GM23338 (cell line): Measurements from ENCODE around the gene CCNK. TPM values are rescaled to one million over a fixed set of nuclear protein-coding genes. Genes with fewer than 3 reads are reported as not detected.

Experiments
- ATAC-seq: fragments of 200-7000 bp; cut with Tn5 transposase; 3 replicates; pipeline ENCODE4 v1.9.1; 2020
- DNase-seq: peaks from one replicate; pipeline ENCODE4 v3.0.0-alpha.2; 2015; ENCODE audit warnings: low spot score
- H2AFZ ChIP-seq: fragments of 200-600 bp; sonication (generic); 2 replicates; pipeline ENCODE4 v1.8.0; 2016; ENCODE audit warnings: antibody characterized with exemption, mild to moderate bottlenecking, moderate library complexity
- H3F3A ChIP-seq: fragments of 200-600 bp; sonication (generic); replicated peaks from 2 replicates; pipeline ENCODE4 v1.8.0; 2017; ENCODE audit warnings: antibody characterized with exemption, mixed run types, low read depth
- H3K27ac ChIP-seq: fragments of 200-600 bp; sonication (generic); 2 replicates; pipeline ENCODE4 v1.6.1; 2016; ENCODE audit warnings: low read depth
- H3K27me3 ChIP-seq: fragments of 200-600 bp; sonication (generic); 2 replicates; pipeline ENCODE4 v1.8.0; 2016; ENCODE audit warnings: mild to moderate bottlenecking, mixed run types, moderate library complexity; ENCODE audit not compliant: insufficient read depth
- H3K36me3 ChIP-seq: fragments of 200-600 bp; sonication (generic); 2 replicates; pipeline ENCODE4 v1.8.0; 2016; ENCODE audit warnings: mild to moderate bottlenecking; ENCODE audit not compliant: insufficient read depth
- H3K4me1 ChIP-seq: fragments of 200-600 bp; sonication (generic); 2 replicates; pipeline ENCODE4 v1.8.0; 2016; ENCODE audit warnings: mild to moderate bottlenecking, moderate library complexity; ENCODE audit not compliant: insufficient read depth
- H3K4me2 ChIP-seq: fragments of 200-600 bp; sonication (generic); 2 replicates; pipeline ENCODE4 v1.7.1; 2017; ENCODE audit warnings: mixed run types
- H3K4me3 ChIP-seq: fragments of 200-600 bp; sonication (generic); 2 replicates; pipeline ENCODE4 v1.6.1; 2016; ENCODE audit warnings: mixed run types
- H3K79me2 ChIP-seq: fragments of 200-600 bp; sonication (generic); replicated peaks from 2 replicates; pipeline ENCODE4 v1.8.0; 2017; ENCODE audit warnings: mild to moderate bottlenecking; ENCODE audit not compliant: insufficient read depth
- H3K9me2 ChIP-seq: fragments of 200-600 bp; sonication (generic); 2 replicates; pipeline ENCODE4 v1.8.0; 2017; ENCODE audit not compliant: insufficient read depth
- H4K20me1 ChIP-seq: fragments of 200-600 bp; sonication (generic); replicated peaks from 2 replicates; pipeline ENCODE4 v1.8.0; 2017; ENCODE audit warnings: mild to moderate bottlenecking; ENCODE audit not compliant: insufficient read depth
- H3K27ac Mint-ChIP-seq: 2 replicates; pipeline ENCODE4 v1.8.0; 2020; ENCODE audit warnings: inconsistent platforms, mild to moderate bottlenecking, moderate library complexity, mixed read lengths
- H3K27me3 Mint-ChIP-seq: 3 replicates; pipeline ENCODE4 v1.8.0; 2022; ENCODE audit warnings: low read depth, mild to moderate bottlenecking, moderate library complexity, mixed read lengths, inconsistent platforms; ENCODE audit not compliant: insufficient read depth, poor library complexity
- H3K36me3 Mint-ChIP-seq: 3 replicates; pipeline ENCODE4 v1.8.0; 2021; ENCODE audit warnings: low read depth, mild to moderate bottlenecking, inconsistent platforms, moderate library complexity, mixed read lengths
- H3K4me1 Mint-ChIP-seq: 3 replicates; pipeline ENCODE4 v1.8.0; 2020; ENCODE audit warnings: mild to moderate bottlenecking, inconsistent platforms, mixed read lengths
- H3K4me3 Mint-ChIP-seq: 3 replicates; pipeline ENCODE4 v1.8.0; 2021; ENCODE audit warnings: moderate library complexity, mild to moderate bottlenecking, inconsistent platforms, mixed read lengths
- H3K9me3 Mint-ChIP-seq: 3 replicates; pipeline ENCODE4 v1.8.0; 2020; ENCODE audit warnings: moderate library complexity, mild to moderate bottlenecking, inconsistent platforms, mixed read lengths
- CREB1 ChIP-seq: fragments of 250-450 bp; sonication (Bioruptor Pico); IDR thresholded peaks from 2 replicates; pipeline ENCODE4 v1.5.0; 2020; ENCODE audit warnings: low read depth, mild to moderate bottlenecking, moderate library complexity
- EZH2 ChIP-seq: fragments of 200-600 bp; sonication (generic); IDR thresholded peaks from one replicate; pipeline ENCODE4 v1.8.0; 2017; ENCODE audit warnings: antibody characterized with exemption, mild to moderate bottlenecking, low read depth; ENCODE audit not compliant: unreplicated experiment
- EZH2phosphoT487 ChIP-seq: fragments of 200-600 bp; sonication (generic); IDR thresholded peaks from one replicate; pipeline ENCODE4 v1.8.1; 2018; ENCODE audit warnings: antibody characterized with exemption; ENCODE audit not compliant: unreplicated experiment
- JUNB ChIP-seq: IDR thresholded peaks from one replicate; pipeline ENCODE4 v1.6.1; 2016; ENCODE audit warnings: antibody characterized with exemption; ENCODE audit not compliant: unreplicated experiment
- NANOG ChIP-seq: IDR thresholded peaks from 2 replicates; pipeline ENCODE4 v1.6.1; 2016; ENCODE audit warnings: antibody characterized with exemption, borderline replicate concordance
- POLR2AphosphoS5 ChIP-seq: IDR thresholded peaks from 2 replicates; pipeline ENCODE4 v1.6.1; 2016; ENCODE audit warnings: antibody characterized with exemption, low read depth
- STAT1 ChIP-seq: IDR thresholded peaks from one replicate; pipeline ENCODE4 v1.6.1; 2016; ENCODE audit warnings: antibody characterized with exemption; ENCODE audit not compliant: unreplicated experiment
- ZNF114 ChIP-seq: fragments of 250-450 bp; sonication (Bioruptor Pico); IDR thresholded peaks from 2 replicates; pipeline ENCODE4 v1.5.0; 2020; ENCODE audit warnings: mild to moderate bottlenecking, moderate library complexity
- ZNF331 ChIP-seq: fragments of 250-450 bp; sonication (Bioruptor Pico); IDR thresholded peaks from 2 replicates; pipeline ENCODE4 v1.5.0; 2020; ENCODE audit warnings: low read depth, mild to moderate bottlenecking, moderate library complexity
- polyA plus RNA-seq: library from polyadenylated mRNA; unstranded; fragments of >200 nt; fragmentation: Nextera tagmentation; extraction: Ambion mirVana; gene quantifications from 2 replicates; pipeline ENCODE4 v1.2.1, GENCODE V29; 2016
- total RNA-seq: library from RNA; depleted of rRNA; stranded (reverse); fragments of >200 nt; shearing (Covaris generic); gene quantifications from 2 replicates; pipeline ENCODE4 v1.2.3, GENCODE V29; 2014
- TF ChIP-seq, protein P1 (sequence below): IDR thresholded peaks from 2 replicates; pipeline ENCODE4 v1.6.1; 2016; ENCODE audit warnings: antibody characterized with exemption
- TF ChIP-seq, protein P2 (sequence below): IDR thresholded peaks from one replicate; pipeline ENCODE4 v1.6.1; 2018; ENCODE audit warnings: antibody characterized with exemption; ENCODE audit not compliant: unreplicated experiment
- TF ChIP-seq, protein P3 (sequence below): fragments of 250-450 bp; sonication (Bioruptor Pico); IDR thresholded peaks from 2 replicates; pipeline ENCODE4 v1.5.0; 2020; ENCODE audit warnings: mild to moderate bottlenecking, moderate library complexity
- TF ChIP-seq, protein P4 (sequence below), 2 experiments: fragments of 200-600 bp in 1 of 2; sonication (generic) in 1 of 2; conservative IDR thresholded peaks; 2 replicates each; pipeline versions ENCODE4 v1.5.1 to v1.6.1; 2016 to 2017; ENCODE audit warnings: antibody characterized with exemption in 2 of 2, low read depth in 2 of 2, mild to moderate bottlenecking in 2 of 2, moderate library complexity in 1 of 2

The CCNK gene
- total and polyA plus RNA-seq, 2 experiments from 2014 or later = 54.0 to 60.6 TPM

DNA sequence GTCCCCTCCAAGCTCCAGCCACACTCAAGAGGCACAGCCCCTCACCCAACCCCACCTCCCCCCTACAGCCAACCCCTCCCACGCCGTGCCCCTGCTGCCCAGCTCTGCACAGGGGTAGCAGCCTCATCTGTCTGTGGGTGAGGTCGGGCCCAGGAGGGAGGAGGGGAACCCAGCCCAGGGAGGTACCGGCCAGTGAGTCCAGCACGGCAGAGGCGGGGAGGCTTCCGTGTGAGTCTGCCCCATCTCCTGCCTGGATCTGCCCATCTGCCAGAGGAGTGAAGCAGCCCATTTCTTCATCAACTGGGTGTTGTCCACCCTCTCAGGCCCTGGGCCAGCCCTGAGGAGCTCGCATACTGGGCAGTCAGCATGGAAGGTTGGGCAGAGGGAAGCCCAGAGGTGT, 54.2 kb downstream of the CCNK start:
- Histone ChIP-seq H3K79me2 (peaks cover 39% of the 10 kb centered on the region), H3K4me1 (peaks cover 15% of the 10 kb centered on the region), H3K4me3 (no peak overlapping the region), H3K36me3 (no peaks in the 10 kb centered on the region), H3K9me2 (no peaks in the 10 kb centered on the region), H4K20me1 (no peaks in the 10 kb centered on the region; the same call in 1 of the 2 replicates), H3K27me3 (no peaks in the 10 kb centered on the region), H2AFZ (no peak overlapping the region), H3K27ac (no peak overlapping the region), H3K4me2 (no peak overlapping the region), H3F3A (0 out of 2 replicates have a peak, but pooled peaks cover 3% of the 10 kb centered on the region)
- ATAC-seq (no peak), DNase-seq (no peak)
- Mint-ChIP-seq H3K27me3 (peaks cover 22% of the 10 kb centered on the region), H3K27ac (no peak overlapping the region), H3K36me3 (no peaks in the 10 kb centered on the region), H3K9me3 (no peaks in the 10 kb centered on the region), H3K4me3 (no peak overlapping the region), H3K4me1 (peaks cover 34% of the 10 kb centered on the region)
- TF ChIP-seq ZNF114 (CRISPR knock-in tag) = no peak
- TF ChIP-seq CREB1 = no peak
- no peak for TF ChIP-seq EZH2phosphoT487
- TF ChIP-seq POLR2AphosphoS5 = no peak
- TF ChIP-seq ZNF331 = no peak
- TF ChIP-seq STAT1 = no peak
- TF ChIP-seq EZH2 = no peak
- TF ChIP-seq, protein P1, sequence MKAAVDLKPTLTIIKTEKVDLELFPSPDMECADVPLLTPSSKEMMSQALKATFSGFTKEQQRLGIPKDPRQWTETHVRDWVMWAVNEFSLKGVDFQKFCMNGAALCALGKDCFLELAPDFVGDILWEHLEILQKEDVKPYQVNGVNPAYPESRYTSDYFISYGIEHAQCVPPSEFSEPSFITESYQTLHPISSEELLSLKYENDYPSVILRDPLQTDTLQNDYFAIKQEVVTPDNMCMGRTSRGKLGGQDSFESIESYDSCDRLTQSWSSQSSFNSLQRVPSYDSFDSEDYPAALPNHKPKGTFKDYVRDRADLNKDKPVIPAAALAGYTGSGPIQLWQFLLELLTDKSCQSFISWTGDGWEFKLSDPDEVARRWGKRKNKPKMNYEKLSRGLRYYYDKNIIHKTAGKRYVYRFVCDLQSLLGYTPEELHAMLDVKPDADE = no peak
- no peak for TF ChIP-seq JUNB
- TF ChIP-seq, protein P2, sequence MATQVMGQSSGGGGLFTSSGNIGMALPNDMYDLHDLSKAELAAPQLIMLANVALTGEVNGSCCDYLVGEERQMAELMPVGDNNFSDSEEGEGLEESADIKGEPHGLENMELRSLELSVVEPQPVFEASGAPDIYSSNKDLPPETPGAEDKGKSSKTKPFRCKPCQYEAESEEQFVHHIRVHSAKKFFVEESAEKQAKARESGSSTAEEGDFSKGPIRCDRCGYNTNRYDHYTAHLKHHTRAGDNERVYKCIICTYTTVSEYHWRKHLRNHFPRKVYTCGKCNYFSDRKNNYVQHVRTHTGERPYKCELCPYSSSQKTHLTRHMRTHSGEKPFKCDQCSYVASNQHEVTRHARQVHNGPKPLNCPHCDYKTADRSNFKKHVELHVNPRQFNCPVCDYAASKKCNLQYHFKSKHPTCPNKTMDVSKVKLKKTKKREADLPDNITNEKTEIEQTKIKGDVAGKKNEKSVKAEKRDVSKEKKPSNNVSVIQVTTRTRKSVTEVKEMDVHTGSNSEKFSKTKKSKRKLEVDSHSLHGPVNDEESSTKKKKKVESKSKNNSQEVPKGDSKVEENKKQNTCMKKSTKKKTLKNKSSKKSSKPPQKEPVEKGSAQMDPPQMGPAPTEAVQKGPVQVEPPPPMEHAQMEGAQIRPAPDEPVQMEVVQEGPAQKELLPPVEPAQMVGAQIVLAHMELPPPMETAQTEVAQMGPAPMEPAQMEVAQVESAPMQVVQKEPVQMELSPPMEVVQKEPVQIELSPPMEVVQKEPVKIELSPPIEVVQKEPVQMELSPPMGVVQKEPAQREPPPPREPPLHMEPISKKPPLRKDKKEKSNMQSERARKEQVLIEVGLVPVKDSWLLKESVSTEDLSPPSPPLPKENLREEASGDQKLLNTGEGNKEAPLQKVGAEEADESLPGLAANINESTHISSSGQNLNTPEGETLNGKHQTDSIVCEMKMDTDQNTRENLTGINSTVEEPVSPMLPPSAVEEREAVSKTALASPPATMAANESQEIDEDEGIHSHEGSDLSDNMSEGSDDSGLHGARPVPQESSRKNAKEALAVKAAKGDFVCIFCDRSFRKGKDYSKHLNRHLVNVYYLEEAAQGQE = no peak
- TF ChIP-seq, protein P3, sequence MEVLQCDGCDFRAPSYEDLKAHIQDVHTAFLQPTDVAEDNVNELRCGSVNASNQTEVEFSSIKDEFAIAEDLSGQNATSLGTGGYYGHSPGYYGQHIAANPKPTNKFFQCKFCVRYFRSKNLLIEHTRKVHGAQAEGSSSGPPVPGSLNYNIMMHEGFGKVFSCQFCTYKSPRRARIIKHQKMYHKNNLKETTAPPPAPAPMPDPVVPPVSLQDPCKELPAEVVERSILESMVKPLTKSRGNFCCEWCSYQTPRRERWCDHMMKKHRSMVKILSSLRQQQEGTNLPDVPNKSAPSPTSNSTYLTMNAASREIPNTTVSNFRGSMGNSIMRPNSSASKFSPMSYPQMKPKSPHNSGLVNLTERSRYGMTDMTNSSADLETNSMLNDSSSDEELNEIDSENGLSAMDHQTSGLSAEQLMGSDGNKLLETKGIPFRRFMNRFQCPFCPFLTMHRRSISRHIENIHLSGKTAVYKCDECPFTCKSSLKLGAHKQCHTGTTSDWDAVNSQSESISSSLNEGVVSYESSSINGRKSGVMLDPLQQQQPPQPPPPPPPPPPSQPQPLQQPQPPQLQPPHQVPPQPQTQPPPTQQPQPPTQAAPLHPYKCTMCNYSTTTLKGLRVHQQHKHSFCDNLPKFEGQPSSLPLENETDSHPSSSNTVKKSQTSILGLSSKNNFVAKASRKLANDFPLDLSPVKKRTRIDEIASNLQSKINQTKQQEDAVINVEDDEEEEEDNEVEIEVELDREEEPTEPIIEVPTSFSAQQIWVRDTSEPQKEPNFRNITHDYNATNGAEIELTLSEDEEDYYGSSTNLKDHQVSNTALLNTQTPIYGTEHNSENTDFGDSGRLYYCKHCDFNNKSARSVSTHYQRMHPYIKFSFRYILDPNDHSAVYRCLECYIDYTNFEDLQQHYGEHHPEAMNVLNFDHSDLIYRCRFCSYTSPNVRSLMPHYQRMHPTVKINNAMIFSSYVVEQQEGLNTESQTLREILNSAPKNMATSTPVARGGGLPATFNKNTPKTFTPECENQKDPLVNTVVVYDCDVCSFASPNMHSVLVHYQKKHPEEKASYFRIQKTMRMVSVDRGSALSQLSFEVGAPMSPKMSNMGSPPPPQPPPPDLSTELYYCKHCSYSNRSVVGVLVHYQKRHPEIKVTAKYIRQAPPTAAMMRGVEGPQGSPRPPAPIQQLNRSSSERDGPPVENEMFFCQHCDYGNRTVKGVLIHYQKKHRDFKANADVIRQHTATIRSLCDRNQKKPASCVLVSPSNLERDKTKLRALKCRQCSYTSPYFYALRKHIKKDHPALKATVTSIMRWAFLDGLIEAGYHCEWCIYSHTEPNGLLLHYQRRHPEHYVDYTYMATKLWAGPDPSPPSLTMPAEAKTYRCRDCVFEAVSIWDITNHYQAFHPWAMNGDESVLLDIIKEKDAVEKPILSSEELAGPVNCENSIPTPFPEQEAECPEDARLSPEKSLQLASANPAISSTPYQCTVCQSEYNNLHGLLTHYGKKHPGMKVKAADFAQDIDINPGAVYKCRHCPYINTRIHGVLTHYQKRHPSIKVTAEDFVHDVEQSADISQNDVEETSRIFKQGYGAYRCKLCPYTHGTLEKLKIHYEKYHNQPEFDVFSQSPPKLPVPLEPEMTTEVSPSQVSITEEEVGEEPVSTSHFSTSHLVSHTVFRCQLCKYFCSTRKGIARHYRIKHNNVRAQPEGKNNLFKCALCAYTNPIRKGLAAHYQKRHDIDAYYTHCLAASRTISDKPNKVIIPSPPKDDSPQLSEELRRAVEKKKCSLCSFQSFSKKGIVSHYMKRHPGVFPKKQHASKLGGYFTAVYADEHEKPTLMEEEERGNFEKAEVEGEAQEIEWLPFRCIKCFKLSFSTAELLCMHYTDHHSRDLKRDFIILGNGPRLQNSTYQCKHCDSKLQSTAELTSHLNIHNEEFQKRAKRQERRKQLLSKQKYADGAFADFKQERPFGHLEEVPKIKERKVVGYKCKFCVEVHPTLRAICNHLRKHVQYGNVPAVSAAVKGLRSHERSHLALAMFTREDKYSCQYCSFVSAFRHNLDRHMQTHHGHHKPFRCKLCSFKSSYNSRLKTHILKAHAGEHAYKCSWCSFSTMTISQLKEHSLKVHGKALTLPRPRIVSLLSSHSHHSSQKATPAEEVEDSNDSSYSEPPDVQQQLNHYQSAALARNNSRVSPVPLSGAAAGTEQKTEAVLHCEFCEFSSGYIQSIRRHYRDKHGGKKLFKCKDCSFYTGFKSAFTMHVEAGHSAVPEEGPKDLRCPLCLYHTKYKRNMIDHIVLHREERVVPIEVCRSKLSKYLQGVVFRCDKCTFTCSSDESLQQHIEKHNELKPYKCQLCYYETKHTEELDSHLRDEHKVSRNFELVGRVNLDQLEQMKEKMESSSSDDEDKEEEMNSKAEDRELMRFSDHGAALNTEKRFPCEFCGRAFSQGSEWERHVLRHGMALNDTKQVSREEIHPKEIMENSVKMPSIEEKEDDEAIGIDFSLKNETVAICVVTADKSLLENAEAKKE (CRISPR knock-in tag) = no peak
- no peak for TF ChIP-seq NANOG
- TF ChIP-seq, protein P4, sequence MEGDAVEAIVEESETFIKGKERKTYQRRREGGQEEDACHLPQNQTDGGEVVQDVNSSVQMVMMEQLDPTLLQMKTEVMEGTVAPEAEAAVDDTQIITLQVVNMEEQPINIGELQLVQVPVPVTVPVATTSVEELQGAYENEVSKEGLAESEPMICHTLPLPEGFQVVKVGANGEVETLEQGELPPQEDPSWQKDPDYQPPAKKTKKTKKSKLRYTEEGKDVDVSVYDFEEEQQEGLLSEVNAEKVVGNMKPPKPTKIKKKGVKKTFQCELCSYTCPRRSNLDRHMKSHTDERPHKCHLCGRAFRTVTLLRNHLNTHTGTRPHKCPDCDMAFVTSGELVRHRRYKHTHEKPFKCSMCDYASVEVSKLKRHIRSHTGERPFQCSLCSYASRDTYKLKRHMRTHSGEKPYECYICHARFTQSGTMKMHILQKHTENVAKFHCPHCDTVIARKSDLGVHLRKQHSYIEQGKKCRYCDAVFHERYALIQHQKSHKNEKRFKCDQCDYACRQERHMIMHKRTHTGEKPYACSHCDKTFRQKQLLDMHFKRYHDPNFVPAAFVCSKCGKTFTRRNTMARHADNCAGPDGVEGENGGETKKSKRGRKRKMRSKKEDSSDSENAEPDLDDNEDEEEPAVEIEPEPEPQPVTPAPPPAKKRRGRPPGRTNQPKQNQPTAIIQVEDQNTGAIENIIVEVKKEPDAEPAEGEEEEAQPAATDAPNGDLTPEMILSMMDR (conservative IDR thresholded peaks at IDR 0.05; ENCODE audit: low read depth in 2 of 2) = no peak
